Lower lobe of right lung (tissue), 2 donors: ENCODE results near the gene TMEM169. TPM values are rescaled to one million over a fixed set of nuclear protein-coding genes. Genes with fewer than 3 reads are reported as not detected.

ENCODE experiments used
- ATAC-seq, 2 donors: fragments of 200-7000 bp; cut with Tn5 transposase; one replicate each; pipeline ENCODE4 v1.9.1; 2020 to 2022; ENCODE audit warnings: mild to moderate bottlenecking in 2 of 2, moderate library complexity in 2 of 2
- DNase-seq: peaks from one replicate; pipeline ENCODE4 v3.0.0-alpha.2; 2020
- H3K27ac ChIP-seq: fragments of 200-600 bp; one replicate; pipeline ENCODE4 v1.8.0; 2022
- H3K27me3 ChIP-seq: fragments of 200-600 bp; one replicate; pipeline ENCODE4 v1.8.0; 2022; ENCODE audit warnings: low read depth
- H3K36me3 ChIP-seq: fragments of 200-600 bp; one replicate; pipeline ENCODE4 v1.8.0; 2022; ENCODE audit warnings: mild to moderate bottlenecking
- H3K4me1 ChIP-seq: fragments of 200-600 bp; one replicate; pipeline ENCODE4 v1.8.0; 2022
- H3K4me3 ChIP-seq: fragments of 200-600 bp; one replicate; pipeline ENCODE4 v1.8.0; 2022; ENCODE audit warnings: mild to moderate bottlenecking
- H3K9me3 ChIP-seq: fragments of 200-600 bp; one replicate; pipeline ENCODE4 v1.8.0; 2022
- intact Hi-C: fragments of 100-400 bp; cut with DNase I; formaldehyde crosslinking; loops from one replicate; pipeline ENCODE4 v1.11.0; 2022
- total RNA-seq: library from RNA; stranded (reverse); fragmentation: NEBNext Ultra II Directional; extraction: Animal tissue kit (Norgen Biotek cat#: 25700); gene quantifications from one replicate; pipeline ENCODE4 v1.2.1, GENCODE V29; 2021
- TF ChIP-seq, protein P1 (sequence below): fragments of 200-600 bp; IDR thresholded peaks from one replicate; pipeline ENCODE4 v1.8.0; 2022; ENCODE audit warnings: antibody characterized with exemption, mild to moderate bottlenecking
- donor health status: DM: no; HTN: yes; CAD: no; lungs with severe emphysema.

The TMEM169 gene
- total RNA-seq, 1 donor from 2014 or later, result 1.2 TPM

DNA sequence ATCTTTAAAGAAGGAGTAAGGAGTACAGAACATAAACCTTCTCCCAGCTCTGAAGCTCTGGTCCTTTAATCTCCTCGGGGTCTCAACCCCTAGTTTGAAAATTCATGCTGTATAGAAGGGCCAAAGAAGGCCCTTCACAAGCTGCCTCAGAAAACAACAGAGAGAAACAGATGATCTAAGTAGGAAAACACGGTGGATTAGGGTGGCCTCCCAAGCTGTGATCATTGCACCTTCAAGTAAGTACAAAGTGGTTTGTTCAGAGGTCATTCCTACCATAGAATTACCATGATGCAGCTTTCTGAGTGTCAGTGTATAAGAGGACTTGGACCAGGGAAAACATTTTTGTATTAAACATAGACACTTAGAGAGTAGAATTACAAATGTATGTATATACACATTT lies 10.9 kb downstream of the TMEM169 start:
- ATAC-seq, result no peak
- DNase-seq, result no peak
- Histone ChIP-seq H3K36me3 (no peaks in the 10 kb centered on the region), H3K9me3 (no peaks in the 10 kb centered on the region), H3K27me3 (no peaks in the 10 kb centered on the region), H3K4me1 (no peaks in the 10 kb centered on the region), H3K4me3 (no peak overlapping the region), H3K27ac (no peak overlapping the region)
- TF ChIP-seq, protein P1, sequence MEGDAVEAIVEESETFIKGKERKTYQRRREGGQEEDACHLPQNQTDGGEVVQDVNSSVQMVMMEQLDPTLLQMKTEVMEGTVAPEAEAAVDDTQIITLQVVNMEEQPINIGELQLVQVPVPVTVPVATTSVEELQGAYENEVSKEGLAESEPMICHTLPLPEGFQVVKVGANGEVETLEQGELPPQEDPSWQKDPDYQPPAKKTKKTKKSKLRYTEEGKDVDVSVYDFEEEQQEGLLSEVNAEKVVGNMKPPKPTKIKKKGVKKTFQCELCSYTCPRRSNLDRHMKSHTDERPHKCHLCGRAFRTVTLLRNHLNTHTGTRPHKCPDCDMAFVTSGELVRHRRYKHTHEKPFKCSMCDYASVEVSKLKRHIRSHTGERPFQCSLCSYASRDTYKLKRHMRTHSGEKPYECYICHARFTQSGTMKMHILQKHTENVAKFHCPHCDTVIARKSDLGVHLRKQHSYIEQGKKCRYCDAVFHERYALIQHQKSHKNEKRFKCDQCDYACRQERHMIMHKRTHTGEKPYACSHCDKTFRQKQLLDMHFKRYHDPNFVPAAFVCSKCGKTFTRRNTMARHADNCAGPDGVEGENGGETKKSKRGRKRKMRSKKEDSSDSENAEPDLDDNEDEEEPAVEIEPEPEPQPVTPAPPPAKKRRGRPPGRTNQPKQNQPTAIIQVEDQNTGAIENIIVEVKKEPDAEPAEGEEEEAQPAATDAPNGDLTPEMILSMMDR, result no peak
- intact Hi-C loops, result no loop called here

DNA sequence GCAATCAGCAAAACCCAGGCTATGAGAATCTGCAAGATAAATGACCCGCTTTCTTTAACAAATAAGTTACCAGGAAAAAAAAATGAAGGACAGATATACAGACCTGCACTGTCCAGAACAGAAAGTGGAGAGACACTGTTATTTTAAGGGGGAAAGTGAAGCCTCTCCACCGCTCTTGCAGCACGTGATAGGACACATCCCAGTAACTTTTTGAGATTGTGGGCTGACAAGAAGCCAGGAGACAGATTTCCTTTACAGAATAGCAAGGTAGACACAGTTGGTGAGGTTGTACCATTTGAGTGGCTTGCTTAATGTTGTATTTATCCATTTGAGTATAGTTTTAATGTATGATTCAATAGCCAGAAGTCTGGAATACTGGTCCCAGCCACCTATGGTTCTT lies 13.0 kb downstream of the TMEM169 start:
- H3K36me3 ChIP-seq, result no peaks in the 10 kb centered on the region
- DNase-seq, result no peak
- TF ChIP-seq, protein P1, result no peak
- no peak overlapping the region for H3K4me3 ChIP-seq
- no peak for ATAC-seq
- intact Hi-C loops, result no loop called here
- no peaks in the 10 kb centered on the region for H3K9me3 ChIP-seq
- no peaks in the 10 kb centered on the region for H3K4me1 ChIP-seq
- no peak overlapping the region for H3K27ac ChIP-seq
- H3K27me3 ChIP-seq, result no peaks in the 10 kb centered on the region

DNA sequence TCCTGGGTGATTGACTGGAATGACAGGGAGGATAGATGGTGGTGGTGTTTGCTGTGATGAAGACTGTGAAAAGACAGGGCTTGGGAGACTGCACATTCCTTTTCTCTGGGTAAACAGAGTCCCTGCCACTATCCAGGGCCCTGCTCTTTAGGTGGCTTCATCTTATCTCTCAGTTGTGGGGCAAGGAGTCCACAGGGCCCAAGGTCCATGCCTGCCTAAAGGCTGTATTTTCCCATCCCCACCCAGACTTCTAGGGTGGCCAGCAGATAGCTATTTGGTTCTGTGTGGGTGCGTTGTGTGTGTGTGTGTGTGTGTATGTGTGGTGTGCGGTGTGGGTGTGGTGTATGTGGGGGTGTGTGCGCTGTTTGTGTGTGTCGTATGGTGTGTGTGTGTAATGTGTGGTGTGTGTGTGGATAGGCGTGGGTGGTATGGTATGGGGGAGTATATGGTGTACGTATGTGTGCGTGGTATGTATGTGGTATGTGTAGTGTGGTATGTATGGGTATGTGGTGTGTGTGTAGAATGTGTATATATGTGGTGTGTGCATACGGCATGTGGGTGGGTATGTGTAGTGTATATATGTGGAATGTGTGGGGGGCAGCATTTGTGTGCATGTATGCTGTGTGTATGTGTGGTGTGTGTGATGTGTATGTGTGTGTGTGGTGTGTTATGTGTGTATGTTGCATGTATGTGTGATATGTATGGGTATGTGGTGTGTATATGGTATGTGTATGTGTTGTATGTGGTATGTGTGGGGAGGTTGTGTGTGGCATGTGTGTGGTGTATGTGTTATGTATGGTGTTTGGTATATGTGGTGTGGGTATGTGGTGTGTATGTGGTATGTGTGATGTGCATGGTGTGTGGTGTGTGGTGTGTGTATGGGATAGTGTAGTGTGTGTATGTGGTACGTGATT lies 17.0 kb downstream of the TMEM169 start:
- Histone ChIP-seq H3K4me1 (no peaks in the 10 kb centered on the region), H3K27me3 (no peaks in the 10 kb centered on the region), H3K4me3 (no peak overlapping the region), H3K27ac (no peak overlapping the region), H3K9me3 (no peaks in the 10 kb centered on the region), H3K36me3 (no peaks in the 10 kb centered on the region)
- intact Hi-C loops, result no loop called here
- TF ChIP-seq, protein P1, result no peak
- no peak for DNase-seq
- peak in 1 of 2 donors; percentile 29 for ATAC-seq

DNA sequence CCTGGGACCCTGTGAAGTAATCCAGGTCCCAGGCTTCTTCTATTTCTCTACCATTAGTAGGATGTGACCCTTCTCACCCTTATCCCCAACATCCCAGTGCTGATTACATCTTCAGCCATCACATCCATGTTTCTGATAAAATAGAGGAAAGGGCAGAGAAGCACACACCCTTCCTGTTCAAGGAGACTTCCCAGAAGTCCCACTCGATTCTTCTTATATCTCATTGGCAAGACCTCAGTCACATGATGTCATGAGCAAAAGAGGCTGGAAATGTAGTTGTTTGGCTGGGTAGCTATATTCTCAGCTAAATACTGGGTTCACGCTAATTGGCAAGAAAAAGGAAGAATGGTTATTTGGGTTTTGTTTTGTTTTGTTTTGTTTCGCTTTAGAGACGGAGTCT lies 19.4 kb downstream of the TMEM169 start:
- Histone ChIP-seq H3K36me3 (no peaks in the 10 kb centered on the region), H3K27ac (no peak overlapping the region), H3K4me1 (no peaks in the 10 kb centered on the region), H3K4me3 (no peak overlapping the region), H3K27me3 (no peaks in the 10 kb centered on the region), H3K9me3 (no peaks in the 10 kb centered on the region)
- ATAC-seq (no peak), DNase-seq (no peak)
- intact Hi-C loops, result no loop called here
- TF ChIP-seq, protein P1, result no peak

DNA sequence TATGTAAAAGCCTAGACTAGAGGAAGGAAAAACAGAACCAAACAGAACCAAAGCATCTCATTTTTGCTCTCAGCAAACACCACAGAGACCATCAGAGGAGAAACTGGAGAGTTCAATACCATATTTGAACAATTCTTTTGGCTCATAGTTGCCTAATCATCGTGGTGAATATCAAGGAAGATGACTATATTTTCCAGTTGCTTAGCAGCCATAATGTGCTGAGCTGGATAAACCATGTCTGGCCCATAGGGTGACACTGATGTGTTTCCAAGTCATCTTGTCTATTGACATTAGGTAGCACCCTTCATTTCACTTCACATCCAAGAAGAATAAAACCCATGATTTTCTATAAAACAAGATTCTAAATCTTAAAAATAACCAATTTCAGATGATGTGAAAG lies 21.5 kb downstream of the TMEM169 start:
- intact Hi-C loops, result no loop called here

More for the DNA sequence above, 21.5 kb downstream of the TMEM169 start:
- Histone ChIP-seq H3K36me3 (no peaks in the 10 kb centered on the region), H3K27me3 (no peaks in the 10 kb centered on the region), H3K27ac (no peak overlapping the region), H3K9me3 (no peaks in the 10 kb centered on the region), H3K4me1 (peaks cover 1% of the 10 kb centered on the region), H3K4me3 (no peak overlapping the region)
- TF ChIP-seq, protein P1, result no peak
- DNase-seq (no peak), ATAC-seq (no peak)
